K562 (cell line): ENCODE results near the gene P4HTM. TPM values are rescaled to one million over a fixed set of nuclear protein-coding genes. Genes with fewer than 3 reads are reported as not detected.
A peak's percentile ranks its signal among the peaks of the same experiment; 100 is the strongest.

Experiments used
- ATAC-seq: fragments of 200-7000 bp; cut with Tn5 transposase; 3 replicates; pipeline ENCODE4 v1.9.1; 2020; ENCODE audit warnings: moderate library complexity
- BruUV-seq: library from RNA; stranded (reverse); fragments of 400-500 nt; replicated peaks from 2 replicates; lab custom pipeline; 2021; lab: Mats Ljungman, UMichigan
- CTCF ChIA-PET: fragments of 300-600 bp; formaldehyde crosslinking; extraction: SDS; loops from one replicate; lab custom pipeline; 2021; ENCODE audit warnings: low intra/inter-chr PET ratio; lab: Yijun Ruan, JAX
- POLR2A ChIA-PET: fragments of 300-600, 350-650 bp; sonication (Branson Sonifier 250); formaldehyde crosslinking; extraction: SDS; loops from one replicate; lab custom pipeline; 2021; ENCODE audit warnings: antibody characterized with exemption, inconsistent platforms; lab: Yijun Ruan, JAX
- DNase-seq, 4 experiments: peaks; one replicate each; pipeline versions ENCODE4 v3.0.0 to v3.0.0-alpha.2; 2011 to 2018; ENCODE audit warnings: low spot score in 3 of 4, mixed read lengths in 3 of 4; ENCODE audit errors: extremely low read depth in 1 of 4
- FAIRE-seq: peaks from 2 replicates; lab custom pipeline; 2011; peaks lifted over from hg19 to GRCh38; lab: Jason Lieb, UNC
- H2AFZ ChIP-seq: 2 replicates; pipeline ENCODE4 v1.6.0; 2011; ENCODE audit warnings: low read depth, low read length, control low read depth, inconsistent platforms
- H3K27ac ChIP-seq: fragments of 200-600 bp; 3 replicates; pipeline ENCODE4 v1.8.0; 2011; ENCODE audit warnings: low read depth, mild to moderate bottlenecking, control low read depth, inconsistent platforms, low read length, moderate library complexity, mixed read lengths; ENCODE audit errors: extremely low read depth
- H3K27me3 ChIP-seq, 2 experiments: fragments of 300-600 bp in 1 of 2; 2 replicates in 1 of 2; 3 replicates in 1 of 2; pipeline versions ENCODE4 v1.6.0 to v1.8.0; 2011; ENCODE audit warnings: inconsistent platforms in 2 of 2, low read length in 2 of 2, mild to moderate bottlenecking in 1 of 2, mixed read lengths in 1 of 2, moderate library complexity in 1 of 2; ENCODE audit not compliant: control insufficient read depth in 2 of 2, insufficient read depth in 2 of 2
- H3K36me3 ChIP-seq: fragments of 300-600 bp; 3 replicates; pipeline ENCODE4 v1.8.0; 2011; ENCODE audit warnings: mild to moderate bottlenecking, low read length, inconsistent platforms; ENCODE audit not compliant: control insufficient read depth, insufficient read depth
- H3K4me1 ChIP-seq, 2 experiments: fragments of 200-600 bp in 1 of 2; replicated peaks in 1 of 2; 2 replicates in 1 of 2; 3 replicates in 1 of 2; pipeline versions ENCODE4 v1.5.1 to v1.8.0; 2011; ENCODE audit warnings: inconsistent platforms in 2 of 2, low read length in 2 of 2, mild to moderate bottlenecking in 1 of 2, mixed read lengths in 1 of 2, moderate library complexity in 1 of 2; ENCODE audit not compliant: control insufficient read depth in 2 of 2, insufficient read depth in 2 of 2
- H3K4me2 ChIP-seq: 2 replicates; pipeline ENCODE4 v1.6.1; 2011; ENCODE audit warnings: low read length, control low read depth, inconsistent platforms, mixed read lengths; ENCODE audit not compliant: insufficient read depth
- H3K4me3 ChIP-seq: fragments of 200-600 bp; sonication (generic), shearing (Covaris generic); 2 replicates; pipeline ENCODE4 v1.5.1; 2016; ENCODE audit warnings: control low read depth, inconsistent platforms
- H3K79me2 ChIP-seq: fragments of 200-600 bp; 3 replicates; pipeline ENCODE4 v1.8.0; 2011; ENCODE audit warnings: low read length, inconsistent platforms; ENCODE audit not compliant: control insufficient read depth, insufficient read depth
- H3K9ac ChIP-seq, 2 experiments: 2 replicates each; pipeline versions ENCODE4 v1.6.0 to v1.6.1; 2011; ENCODE audit warnings: low read depth in 2 of 2, low read length in 2 of 2, control low read depth in 1 of 2, inconsistent platforms in 1 of 2, mild to moderate bottlenecking in 1 of 2, mixed read lengths in 1 of 2; ENCODE audit not compliant: insufficient read depth in 1 of 2
- H3K9me1 ChIP-seq: one replicate; pipeline ENCODE4 v1.6.0; 2011; ENCODE audit warnings: inconsistent platforms, mild to moderate bottlenecking, low read length, moderate library complexity; ENCODE audit not compliant: control insufficient read depth, insufficient read depth
- H3K9me3 ChIP-seq: replicated peaks from 2 replicates; pipeline ENCODE4 v1.5.1; 2011; ENCODE audit warnings: low read depth, low read length, inconsistent platforms; ENCODE audit not compliant: control insufficient read depth, insufficient read depth
- H4K20me1 ChIP-seq: replicated peaks from 2 replicates; pipeline ENCODE4 v1.6.1; 2011; ENCODE audit warnings: low read length, inconsistent platforms, mixed read lengths; ENCODE audit not compliant: control insufficient read depth, insufficient read depth
- NCOA2 ChIP-seq, 2 experiments: fragments of 450-650 bp; IDR thresholded peaks; 2 replicates each; pipeline ENCODE4 v1.6.1; 2018; ENCODE audit warnings: mild to moderate bottlenecking in 2 of 2, moderate library complexity in 1 of 2; ENCODE audit not compliant: partially characterized antibody in 2 of 2
- POLR2AphosphoS2 ChIP-seq: IDR thresholded peaks from 2 replicates; pipeline ENCODE4 v1.6.1; 2012; ENCODE audit warnings: low read length, improper control_type of control experiment
- POLR2AphosphoS5 ChIP-seq: IDR thresholded peaks from 2 replicates; pipeline ENCODE4 v1.6.1; 2011; ENCODE audit warnings: mild to moderate bottlenecking, low read depth, low read length, moderate library complexity; ENCODE audit not compliant: control insufficient read depth, insufficient read depth
- SUPT5H ChIP-seq: fragments of 450-650 bp; IDR thresholded peaks from 2 replicates; pipeline ENCODE4 v1.6.1; 2016
- ZNF280A ChIP-seq: fragments of 450-650 bp; IDR thresholded peaks from 2 replicates; pipeline ENCODE4 v1.6.1; 2018; ENCODE audit warnings: mild to moderate bottlenecking, low read depth; ENCODE audit not compliant: partially characterized antibody
- ZNF282 ChIP-seq: sonication (generic); formaldehyde crosslinking; IDR thresholded peaks from 2 replicates; pipeline ENCODE4 v1.8.1; 2023; ENCODE audit warnings: missing genetic modification reagents
- ZZZ3 ChIP-seq: fragments of 450-650 bp; IDR thresholded peaks from 2 replicates; pipeline ENCODE4 v1.6.1; 2016; ENCODE audit warnings: antibody characterized with exemption, mild to moderate bottlenecking, moderate library complexity
- WGBS: fragments of 100-300 bp; shearing (Covaris generic); methylation state at CpG from one replicate; pipeline ENCODE4 v1.1.6; 2016; ENCODE audit warnings: low coverage, mixed read lengths; ENCODE audit not compliant: insufficient coverage; ENCODE audit errors: missing lambda C conversion rate; 5-methylcytosine and 5-hydroxymethylcytosine counted together
- in situ Hi-C: fragments of 300-500 bp; cut with MboI; formaldehyde crosslinking; loops from 4 replicates; pipeline ENCODE4 v1.15.0; 2018; ENCODE audit warnings: inconsistent platforms, mixed read lengths
- intact Hi-C: fragments of 100-400 bp; cut with micrococcal nuclease; formaldehyde crosslinking; loops from 2 replicates; pipeline ENCODE4 v1.14.2; 2022
- polyA plus RNA-seq, 8 experiments: library from polyadenylated mRNA; depleted of rRNA in 4 of 8; stranded (reverse) in 5 of 8; unstranded in 3 of 8; fragments of >200 nt; fragmentation: Nextera tagmentation in 2 of 8; fragmentation: Illumina TruSeq in 1 of 8; extraction: Ambion mirVana in 2 of 8; extraction: Trizol in 1 of 8; gene quantifications; 2 replicates each; pipeline versions ENCODE4 v1.2.1 to v1.2.3, GENCODE V29; 2011 to 2014; ENCODE audit warnings: inconsistent platforms in 1 of 8, missing spikeins in 1 of 8
- total RNA-seq, 7 experiments: library from RNA; depleted of rRNA in 6 of 7; stranded (reverse); fragments of >200 nt in 6 of 7; fragmentation: Illumina TruSeq in 2 of 7; extraction: Trizol in 2 of 7; gene quantifications; 2 replicates each; pipeline versions ENCODE4 v1.2.1 to v1.2.3, GENCODE V29; 2011 to 2021; ENCODE audit warnings: low replicate concordance in 1 of 7

The P4HTM gene
- total and polyA plus RNA-seq, 9 of the 15 experiments (the other 6 are each of a cell fraction or from before 2014, with no cell fraction given) = 0.09 to 0.66 (median 0.25) TPM; not detected in 2

- Histone ChIP-seq H3K9me3 (no peaks in the 10 kb centered on the region), H2AFZ (no peak overlapping the region), H3K27ac (no peak overlapping the region), H3K9me1 (peaks cover 9% of the 10 kb centered on the region), H3K4me3 (no peak overlapping the region), H4K20me1 (peaks cover 12% of the 10 kb centered on the region), H3K4me2 (no peak overlapping the region), H3K36me3 (peaks cover 80% of the 10 kb centered on the region), H3K9ac (no peak overlapping the region), H3K79me2 (peaks cover 79% of the 10 kb centered on the region), H3K4me1 (peaks cover 37 to 59% of the 10 kb centered on the region in 2 experiments; a peak in 4 of 5 replicates), H3K27me3 (no peaks in the 10 kb centered on the region)
- no peak for ATAC-seq
- intact Hi-C loops = loop anchor here (10.0 kb wide), 1 partner anchor 138 kb away; the partner anchor contains the start of gene CCDC71
- 95% methylated on average over 3 of the region's 3 CpGs for WGBS
- no TSS peak for BruUV-seq
- ChIA-PET CTCF (no interaction called here), POLR2A (interaction anchor here (0.7 to 3.8 kb wide), 6 partner anchors 18 to 67 kb away, joined by 3 to 19 read pairs (median 4); partner anchors contain the start of gene QRICH1)
- TF ChIP-seq SUPT5H (0 out of 2 replicates have a peak, but pooled peaks have one; percentile 10), ZNF282 (no peak)
- no peak for FAIRE-seq
- in situ Hi-C loops = no loop called here
- DNase-seq = no peak
Observed at GRCh38 chr3:49026536-49026935, 36.5 kb downstream of the P4HTM start.

- peak overlapping the region; percentile 100 for H3K4me2 ChIP-seq
- WGBS = 80% methylated on average over 8 of the region's 9 CpGs
- intact Hi-C loops = loop anchor here (2.0 to 10.0 kb wide), 2 partner anchors 67 to 137 kb away; partner anchors contain the start of genes CCDC71 and QRICH1
- H3K79me2 ChIP-seq = peaks cover 68% of the 10 kb centered on the region
- peak overlapping the region in 1 of 2 experiments; percentile 15; a peak in 2 of 4 replicates for H3K9ac ChIP-seq
- FAIRE-seq (no peak), DNase-seq (no peak), ATAC-seq (no peak)
- ChIA-PET POLR2A (interaction anchor here (0.6 to 3.8 kb wide), 4 partner anchors 8 to 667 kb away, joined by 3 to 19 read pairs (median 9); partner anchors contain the start of genes DALRD3 and QRICH1), CTCF (no interaction called here)
- no peak overlapping the region for H2AFZ ChIP-seq
- H3K9me1 ChIP-seq = peaks cover 9% of the 10 kb centered on the region
- H3K27ac ChIP-seq = peak overlapping the region; percentile 89
- H3K4me1 ChIP-seq = peaks cover 37 to 50% of the 10 kb centered on the region in 2 experiments; a peak in 4 of 5 replicates
- TF ChIP-seq ZZZ3 = no peak
- TF ChIP-seq POLR2AphosphoS5 = 0 out of 2 replicates have a peak, but pooled peaks have one; percentile 7
- no peak for TF ChIP-seq ZNF280A
- no peak for TF ChIP-seq NCOA2 (IDR thresholded peaks at IDR 0.05; ENCODE audit: partially characterized antibody in 2 of 2)
- 0 out of 2 replicates have a peak, but pooled peaks have one; percentile 5 for TF ChIP-seq POLR2AphosphoS2
- H3K27me3 ChIP-seq = no peaks in the 10 kb centered on the region
- no peaks in the 10 kb centered on the region for H3K9me3 ChIP-seq
- in situ Hi-C loops = no loop called here
- H3K4me3 ChIP-seq = peak overlapping the region; percentile 74; the same call in 1 of the 2 replicates
- H3K36me3 ChIP-seq = peaks cover 89% of the 10 kb centered on the region
- peaks cover 12% of the 10 kb centered on the region for H4K20me1 ChIP-seq
- BruUV-seq = no TSS peak
Observed at GRCh38 chr3:49027634-49028033, 37.6 kb downstream of the P4HTM start.
